Gastroesophageal sphincter (tissue), 3 donors: ENCODE measurements around the gene CPM.

Experiments used
- CTCF ChIP-seq, 4 experiments: fragments of 200-600 bp in 2 of 4; fragments of 450-650 bp in 2 of 4; sonication (generic) in 1 of 4; IDR thresholded peaks; one replicate each; pipeline ENCODE4 v1.5.1; 2017 to 2019; ENCODE audit warnings: antibody characterized with exemption in 4 of 4, mild to moderate bottlenecking in 2 of 4, moderate library complexity in 2 of 4
- EP300 ChIP-seq: sonication (generic); formaldehyde crosslinking; IDR thresholded peaks from one replicate; pipeline ENCODE4 v1.6.1; 2017; ENCODE audit warnings: antibody characterized with exemption, mild to moderate bottlenecking
- POLR2A ChIP-seq, 2 donors: fragments of 450-650 bp; IDR thresholded peaks; one replicate each; pipeline ENCODE4 v1.6.1; 2017; ENCODE audit warnings: antibody characterized with exemption in 2 of 2, mild to moderate bottlenecking in 2 of 2, moderate library complexity in 1 of 2
- POLR2AphosphoS5 ChIP-seq: sonication (generic); formaldehyde crosslinking; IDR thresholded peaks from one replicate; pipeline ENCODE4 v1.6.1; 2017; ENCODE audit warnings: antibody characterized with exemption

DNA sequence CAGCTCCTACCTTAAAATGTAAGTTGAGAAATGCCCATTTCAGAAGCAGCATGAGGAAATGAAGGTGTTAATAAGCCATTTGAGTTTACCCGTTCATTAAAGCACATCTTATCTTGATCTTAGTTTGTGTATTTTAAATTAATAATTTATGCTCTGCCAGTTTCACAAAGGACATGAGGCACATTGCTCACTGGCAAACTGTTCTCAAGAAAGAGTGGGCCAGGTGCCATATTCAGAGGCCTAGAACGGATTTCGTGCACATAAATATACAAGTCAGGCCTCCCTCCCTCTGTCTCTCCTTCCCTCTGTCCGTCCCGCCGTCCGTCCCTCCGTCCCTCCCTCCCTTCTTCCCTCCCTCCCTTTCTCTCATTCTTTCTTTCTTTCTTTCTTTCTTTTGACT is 29.5 kb downstream of the CPM start:
- no peak for TF ChIP-seq POLR2AphosphoS5
- TF ChIP-seq POLR2A (IDR thresholded peaks at IDR 0.05), result no peak
- no peak for TF ChIP-seq CTCF (IDR thresholded peaks at IDR 0.05)
- no peak for TF ChIP-seq EP300
